Panc1 (cell line): ENCODE measurements around the gene YIF1A. TPM values are rescaled to one million over a fixed set of nuclear protein-coding genes. Genes with fewer than 3 reads are reported as not detected.

Experiments used
- ATAC-seq: fragments of 200-7000 bp; cut with Tn5 transposase; 2 replicates; pipeline ENCODE4 v1.9.1; 2020; ENCODE audit warnings: mild to moderate bottlenecking, moderate library complexity
- BruUV-seq: library from RNA; stranded (reverse); fragments of 400-500 nt; replicated peaks from 2 replicates; lab custom pipeline; 2021; lab: Mats Ljungman, UMichigan
- CTCF ChIA-PET: fragments of 300-600 bp; sonication (Branson Sonifier 250); formaldehyde crosslinking; loops from one replicate; lab custom pipeline; 2022; ENCODE audit warnings: antibody characterized with exemption; lab: Charles Lee
- POLR2A ChIA-PET: fragments of 300-600 bp; sonication (Branson Sonifier 250); formaldehyde crosslinking; loops from one replicate; lab custom pipeline; 2022; ENCODE audit warnings: antibody characterized with exemption; lab: Charles Lee
- DNase-seq: peaks from one replicate; pipeline ENCODE4 v3.0.0-alpha.2; 2010; ENCODE audit warnings: low read depth, low spot score
- H3K27ac ChIP-seq: 2 replicates; pipeline ENCODE4 v1.5.1; 2011; ENCODE audit warnings: mild to moderate bottlenecking, low read length, inconsistent platforms
- H3K27me3 ChIP-seq: fragments of 200-500 bp; sonication (Bioruptor generic); 2 replicates; pipeline ENCODE4 v1.6.0; 2014; ENCODE audit warnings: low read length, inconsistent platforms; ENCODE audit not compliant: control insufficient read depth, insufficient read depth
- H3K36me3 ChIP-seq: fragments of 200-500 bp; sonication (Bioruptor generic); 2 replicates; pipeline ENCODE4 v1.5.1; 2014; ENCODE audit warnings: inconsistent platforms, mild to moderate bottlenecking, low read length, moderate library complexity; ENCODE audit not compliant: control insufficient read depth, insufficient read depth
- H3K4me1 ChIP-seq: 2 replicates; pipeline ENCODE4 v1.5.1; 2011; ENCODE audit warnings: inconsistent platforms, mild to moderate bottlenecking, low read length, moderate library complexity; ENCODE audit not compliant: control insufficient read depth, insufficient read depth
- H3K4me3 ChIP-seq, 2 experiments: 2 replicates each; pipeline ENCODE4 v1.5.1; 2011 to 2012; ENCODE audit warnings: low read depth in 2 of 2, low read length in 2 of 2, mild to moderate bottlenecking in 2 of 2, inconsistent platforms in 1 of 2, moderate library complexity in 1 of 2
- H3K9me3 ChIP-seq: fragments of 200-500 bp; sonication (Bioruptor generic); 2 replicates; pipeline ENCODE4 v1.5.1; 2014; ENCODE audit warnings: low read depth, mild to moderate bottlenecking, inconsistent platforms, low read length, moderate library complexity; ENCODE audit not compliant: control insufficient read depth, insufficient read depth
- CTCF ChIP-seq: fragments of 450-650 bp; IDR thresholded peaks from 2 replicates; pipeline ENCODE4 v1.5.1; 2017; ENCODE audit warnings: mild to moderate bottlenecking
- POLR2AphosphoS5 ChIP-seq: IDR thresholded peaks from 2 replicates; pipeline ENCODE4 v1.6.1; 2012; ENCODE audit warnings: mild to moderate bottlenecking, low read depth, low read length, moderate library complexity
- REST ChIP-seq, 2 experiments: IDR thresholded peaks; 2 replicates each; pipeline ENCODE4 v1.6.1; 2011 to 2012; ENCODE audit warnings: low read depth in 2 of 2, control low read depth in 1 of 2, low read length in 1 of 2, mild to moderate bottlenecking in 1 of 2, moderate library complexity in 1 of 2; ENCODE audit not compliant: insufficient read depth in 1 of 2
- SIN3A ChIP-seq: IDR thresholded peaks from 2 replicates; pipeline ENCODE4 v1.6.1; 2012; ENCODE audit warnings: low read depth, mild to moderate bottlenecking, low read length, moderate library complexity, borderline replicate concordance; ENCODE audit not compliant: insufficient read depth
- TCF7L2 ChIP-seq: IDR thresholded peaks from 2 replicates; pipeline ENCODE4 v1.6.1; 2011; ENCODE audit warnings: mild to moderate bottlenecking, low read depth, low read length, inconsistent platforms
- in situ Hi-C: cut with HindIII; loops from 2 replicates; pipeline ENCODE4 v1.10.0; 2016; ENCODE audit warnings: low sequenced_read_pairs, low pct_unique_long_range_greater_than_20kb
- intact Hi-C: fragments of 100-400 bp; cut with micrococcal nuclease; formaldehyde crosslinking; loops from one replicate; pipeline ENCODE4 v1.10.0; 2022; ENCODE audit not compliant: unreplicated experiment
- total RNA-seq: library from RNA; stranded (reverse); gene quantifications from one replicate; pipeline ENCODE4 v1.2.1, GENCODE V29; 2021; ENCODE audit not compliant: unreplicated experiment

YIF1A gene
- total RNA-seq, 1 experiment from 2014 or later, result 196 TPM

GRCh38 chr11:66240781-66241136 lies 48.2 kb downstream of the YIF1A start:
- no TSS peak for BruUV-seq
- ChIA-PET POLR2A (interaction anchor here (0.5 kb wide), 1 partner anchor 136 kb away, joined by 4 read pairs; no protein-coding TSS in a partner anchor), CTCF (no interaction called here)
- DNase-seq (no peak), ATAC-seq (no peak)
- in situ Hi-C loops (no loop called here), intact Hi-C loops (no loop called here)
- no peaks in the 10 kb centered on the region for H3K9me3 ChIP-seq
- no peak overlapping the region for H3K4me3 ChIP-seq
- no peaks in the 10 kb centered on the region; the same call in 1 of the 2 replicates for H3K36me3 ChIP-seq
- H3K27ac ChIP-seq, result no peak overlapping the region
- no peaks in the 10 kb centered on the region for H3K27me3 ChIP-seq
- no peak for TF ChIP-seq REST (IDR thresholded peaks at IDR 0.05; ENCODE audit: insufficient read depth in 1 of 2, low read depth in 2 of 2, low read length in 1 of 2)
- no peak for TF ChIP-seq POLR2AphosphoS5
- no peak for TF ChIP-seq CTCF
- no peak for TF ChIP-seq SIN3A
- TF ChIP-seq TCF7L2, result no peak
- no peaks in the 10 kb centered on the region for H3K4me1 ChIP-seq

- intact Hi-C loops (no loop called here), in situ Hi-C loops (no loop called here)
- H3K27me3 ChIP-seq, result no peaks in the 10 kb centered on the region
- no peak overlapping the region for H3K27ac ChIP-seq
- H3K36me3 ChIP-seq, result no peaks in the 10 kb centered on the region; the same call in 1 of the 2 replicates
- TF ChIP-seq POLR2AphosphoS5 (no peak), REST (IDR thresholded peaks at IDR 0.05; ENCODE audit: insufficient read depth in 1 of 2, low read depth in 2 of 2, low read length in 1 of 2) (no peak), CTCF (no peak), TCF7L2 (no peak), SIN3A (no peak)
- ChIA-PET CTCF (no interaction called here), POLR2A (interaction anchor here (0.5 kb wide), 1 partner anchor 137 kb away, joined by 4 read pairs; no protein-coding TSS in a partner anchor)
- BruUV-seq, result no TSS peak
- H3K9me3 ChIP-seq, result no peaks in the 10 kb centered on the region
- ATAC-seq (no peak), DNase-seq (no peak)
- H3K4me3 ChIP-seq, result no peak overlapping the region
- H3K4me1 ChIP-seq, result no peaks in the 10 kb centered on the region
These were observed 48.8 kb downstream of the YIF1A start for GRCh38 chr11:66239998-66240780.
